Activated CD4-positive, CD25-positive, alpha-beta regulatory T cell treated with anti-CD3 and anti-CD28 coated beads, Interleukin-2, amount 50 U/mL, for 24 hours (primary cell): ENCODE data around the gene DDX47.
A peak's percentile ranks its signal among the peaks of the same experiment; 100 is the strongest.
"Not testable (repeated sequence)": the region's sequence is repeated elsewhere in the genome, so short reads cannot be mapped to it uniquely, and the experiment has no call there.

Experiments used
- ATAC-seq, 2 donors: fragments of 150-1000 bp; cut with Tn5 transposase; one replicate each; pipeline ENCODE4 v1.10.0; 2021; ENCODE audit warnings: mild to moderate bottlenecking in 1 of 2, moderate library complexity in 1 of 2

DDX47 gene

GRCh38 chr12:12823300-12823699 lies 10.2 kb downstream of the DDX47 start:
- no peak for ATAC-seq

GRCh38 chr12:12823811-12824210 lies 10.7 kb downstream of the DDX47 start:
- ATAC-seq: no peak

- no peak for ATAC-seq
Observed at GRCh38 chr12:12835378-12836146, 22.4 kb downstream of the DDX47 start.

- peak; percentile 40 to 44 for ATAC-seq
Observed at GRCh38 chr12:12836571-12836970, 23.4 kb downstream of the DDX47 start.

GRCh38 chr12:12837025-12837812 lies 24.1 kb downstream of the DDX47 start:
- ATAC-seq: peak; percentile 92 to 94

- no peak for ATAC-seq
Observed at GRCh38 chr12:12837813-12838153, 24.6 kb downstream of the DDX47 start.

GRCh38 chr12:12839003-12839395 lies 25.9 kb downstream of the DDX47 start:
- ATAC-seq: no peak

- not testable (repeated sequence) for ATAC-seq
Observed at GRCh38 chr12:12839439-12839838, 26.3 kb downstream of the DDX47 start.

GRCh38 chr12:12839873-12840579 lies 26.9 kb downstream of the DDX47 start:
- ATAC-seq: no peak

GRCh38 chr12:12840580-12840899 lies 27.4 kb downstream of the DDX47 start:
- ATAC-seq: no peak

GRCh38 chr12:12841428-12841827 lies 28.3 kb downstream of the DDX47 start:
- not testable (repeated sequence) for ATAC-seq

- no peak for ATAC-seq
Observed at GRCh38 chr12:12845794-12846243, 32.7 kb downstream of the DDX47 start.

- ATAC-seq: peak in 1 of 2 donors; percentile 24
Observed at GRCh38 chr12:12846780-12847179, 33.6 kb downstream of the DDX47 start.

- no peak for ATAC-seq
Observed at GRCh38 chr12:12853435-12853834, 40.3 kb downstream of the DDX47 start.

- no peak for ATAC-seq
Observed at GRCh38 chr12:12859690-12860089, 46.5 kb downstream of the DDX47 start.

GRCh38 chr12:12864243-12864642 lies 51.1 kb downstream of the DDX47 start:
- ATAC-seq: no peak

- no peak for ATAC-seq
Observed at GRCh38 chr12:12868477-12869235, 55.5 kb downstream of the DDX47 start.

- ATAC-seq: no peak
Observed at GRCh38 chr12:12870465-12870864, 57.3 kb downstream of the DDX47 start.

- no peak for ATAC-seq
Observed at GRCh38 chr12:12871587-12872138, 58.5 kb downstream of the DDX47 start.

- ATAC-seq: no peak
Observed at GRCh38 chr12:12872139-12872933, 59.2 kb downstream of the DDX47 start.

- ATAC-seq: no peak
Observed at GRCh38 chr12:12872934-12873275, 59.8 kb downstream of the DDX47 start.

- ATAC-seq: no peak
Observed at GRCh38 chr12:12874029-12874428, 60.9 kb downstream of the DDX47 start.
